SIG-M5 (cell line): ENCODE results near the gene H2AZ2.
A peak's percentile ranks its signal among the peaks of the same experiment; 100 is the strongest.
"Not testable (repeated sequence)": the region's sequence is repeated elsewhere in the genome, so short reads cannot be mapped to it uniquely, and the experiment has no call there.

Source experiments
- DNase-seq: peaks from one replicate; lab custom pipeline; 2025; lab: John Stamatoyannopoulos, UW

Gene H2AZ2

GRCh38 chr7:44870780-44871179 is 22.9 kb upstream of the H2AZ2 start:
- DNase-seq, result not testable (repeated sequence)

- DNase-seq, result not testable (repeated sequence)
Observed at GRCh38 chr7:44870336-44870735, 22.4 kb upstream of the H2AZ2 start.

- no peak for DNase-seq
Observed at GRCh38 chr7:44867073-44867995, 19.4 kb upstream of the H2AZ2 start.

- not testable (repeated sequence) for DNase-seq
Observed at GRCh38 chr7:44861949-44862348, 14.1 kb upstream of the H2AZ2 start.

- no peak for DNase-seq
Observed at GRCh38 chr7:44858161-44858560, 10.3 kb upstream of the H2AZ2 start.

- no peak for DNase-seq
Observed at GRCh38 chr7:44854644-44855364, 6.9 kb upstream of the H2AZ2 start.

GRCh38 chr7:44853391-44853790 is 5.5 kb upstream of the H2AZ2 start:
- no peak for DNase-seq

GRCh38 chr7:44852590-44852989 is 4.7 kb upstream of the H2AZ2 start:
- DNase-seq, result no peak

GRCh38 chr7:44849885-44850544 is 2.1 kb upstream of the H2AZ2 start:
- no peak for DNase-seq

- DNase-seq, result no peak
Observed at GRCh38 chr7:44849259-44849884, 1.5 kb upstream of the H2AZ2 start.

GRCh38 chr7:44847509-44847919 is 373 bp downstream of the H2AZ2 start:
- DNase-seq, result peak; percentile 49

GRCh38 chr7:44846816-44847508 is 925 bp downstream of the H2AZ2 start:
- no peak for DNase-seq

GRCh38 chr7:44846390-44846789 is 1.5 kb downstream of the H2AZ2 start:
- not testable (repeated sequence) for DNase-seq

- DNase-seq, result no peak
Observed at GRCh38 chr7:44845451-44845850, 2.4 kb downstream of the H2AZ2 start.

- not testable (repeated sequence) for DNase-seq
Observed at GRCh38 chr7:44843440-44843839, 4.4 kb downstream of the H2AZ2 start.

- DNase-seq, result not testable (repeated sequence)
Observed at GRCh38 chr7:44842675-44843074, 5.2 kb downstream of the H2AZ2 start.

- no peak for DNase-seq
Observed at GRCh38 chr7:44838751-44839150, 9.1 kb downstream of the H2AZ2 start.

GRCh38 chr7:44827567-44827966 is 20.3 kb downstream of the H2AZ2 start:
- no peak for DNase-seq

- DNase-seq, result no peak
Observed at GRCh38 chr7:44824894-44825526, 22.9 kb downstream of the H2AZ2 start.

GRCh38 chr7:44823255-44823781 is 24.6 kb downstream of the H2AZ2 start:
- DNase-seq, result no peak

- no peak for DNase-seq
Observed at GRCh38 chr7:44819292-44819691, 28.6 kb downstream of the H2AZ2 start.
